ENCODE measurements around the gene PEX11A. TPM values are rescaled to one million over a fixed set of nuclear protein-coding genes. Genes with fewer than 3 reads are reported as not detected.

The PEX11A gene
- total and polyA plus RNA-seq, 5 donors = 8.8 to 10.3 (median 9.1) TPM

GRCh38 chr15:89642106-89642505 is 48.4 kb downstream of the PEX11A start:
- Histone ChIP-seq H3K4me3 (ENCODE audit: low read length) (no peak overlapping the region), H3K27me3 (ENCODE audit: control insufficient read depth, insufficient read depth) (no peaks in the 10 kb centered on the region), H3K4me1 (ENCODE audit: control insufficient read depth, insufficient read depth, low read length) (no peaks in the 10 kb centered on the region), H3K9me3 (ENCODE audit: control insufficient read depth, low read length) (no peaks in the 10 kb centered on the region), H3K27ac (ENCODE audit: low read length) (no peak overlapping the region)
- intact Hi-C loops (cut with DNase I) = no loop called here
- 93% methylated on average over 16 of the region's 16 CpGs for WGBS
- peak in 1 of 2 donors; percentile 28 for ATAC-seq
- DNase-seq = no peak

- intact Hi-C loops (cut with DNase I) = no loop called here
- ATAC-seq (peak in 1 of 2 donors; percentile 17), DNase-seq (no peak)
- H3K4me1 ChIP-seq (ENCODE audit: control insufficient read depth, insufficient read depth, low read length) = no peaks in the 10 kb centered on the region
- 69% methylated on average over 5 of the region's 5 CpGs for WGBS
- no peaks in the 10 kb centered on the region for H3K27me3 ChIP-seq (ENCODE audit: control insufficient read depth, insufficient read depth)
- no peaks in the 10 kb centered on the region for H3K9me3 ChIP-seq (ENCODE audit: control insufficient read depth, low read length)
- no peak overlapping the region for H3K27ac ChIP-seq (ENCODE audit: low read length)
- no peak overlapping the region for H3K4me3 ChIP-seq (ENCODE audit: low read length)
These were observed 49.5 kb downstream of the PEX11A start for GRCh38 chr15:89641053-89641452.

- H3K4me3 ChIP-seq (ENCODE audit: low read length) = no peak overlapping the region
- ATAC-seq = no peak
- no peaks in the 10 kb centered on the region for H3K9me3 ChIP-seq (ENCODE audit: control insufficient read depth, low read length)
- DNase-seq = no peak
- intact Hi-C loops (cut with DNase I) = no loop called here
- H3K4me1 ChIP-seq (ENCODE audit: control insufficient read depth, insufficient read depth, low read length) = no peaks in the 10 kb centered on the region
- H3K27me3 ChIP-seq (ENCODE audit: control insufficient read depth, insufficient read depth) = no peaks in the 10 kb centered on the region
- 97% methylated on average over 5 of the region's 5 CpGs for WGBS
- no peak overlapping the region for H3K27ac ChIP-seq (ENCODE audit: low read length)
These were observed 50.3 kb downstream of the PEX11A start for GRCh38 chr15:89640245-89640644.

GRCh38 chr15:89633585-89633984 is 57.0 kb downstream of the PEX11A start:
- Histone ChIP-seq H3K4me3 (ENCODE audit: low read length) (no peak overlapping the region), H3K27me3 (ENCODE audit: control insufficient read depth, insufficient read depth) (no peaks in the 10 kb centered on the region), H3K27ac (ENCODE audit: low read length) (no peak overlapping the region), H3K4me1 (ENCODE audit: control insufficient read depth, insufficient read depth, low read length) (no peaks in the 10 kb centered on the region), H3K9me3 (ENCODE audit: control insufficient read depth, low read length) (no peaks in the 10 kb centered on the region)
- whole genome bisulfite sequencing = 94% methylated on average over 23 of the region's 23 CpGs
- ATAC-seq (no peak), DNase-seq (peak in 1 of 3 donors; percentile 52)
- intact Hi-C loops (cut with DNase I) = no loop called here

GRCh38 chr15:89632563-89633430 is 57.8 kb downstream of the PEX11A start:
- no peak for DNase-seq
- Histone ChIP-seq H3K27ac (ENCODE audit: low read length) (no peak overlapping the region), H3K4me3 (ENCODE audit: low read length) (no peak overlapping the region), H3K9me3 (ENCODE audit: control insufficient read depth, low read length) (no peaks in the 10 kb centered on the region), H3K4me1 (ENCODE audit: control insufficient read depth, insufficient read depth, low read length) (no peaks in the 10 kb centered on the region), H3K27me3 (ENCODE audit: control insufficient read depth, insufficient read depth) (no peaks in the 10 kb centered on the region)
- 97% methylated on average over 18 of the region's 18 CpGs for WGBS
- intact Hi-C loops (cut with DNase I) = no loop called here
- no peak for ATAC-seq

GRCh38 chr15:89631902-89632264 is 58.7 kb downstream of the PEX11A start:
- ATAC-seq = no peak
- DNase-seq = no peak
- Histone ChIP-seq H3K4me1 (ENCODE audit: control insufficient read depth, insufficient read depth, low read length) (no peaks in the 10 kb centered on the region), H3K27ac (ENCODE audit: low read length) (no peak overlapping the region), H3K4me3 (ENCODE audit: low read length) (no peak overlapping the region), H3K27me3 (ENCODE audit: control insufficient read depth, insufficient read depth) (no peaks in the 10 kb centered on the region), H3K9me3 (ENCODE audit: control insufficient read depth, low read length) (no peaks in the 10 kb centered on the region)
- 82% methylated on average over 10 of the region's 10 CpGs for WGBS
- intact Hi-C loops (cut with DNase I) = no loop called here

Other genes starting within 250 kb of the PEX11A start
- gene RHCG, start 194.2 kb downstream of the PEX11A start, total RNA-seq = under 1 TPM in 2 of 4 donors, not detected in 2; 0.24 to 0.76 TPM
- gene RHCG, start 194.2 kb downstream of the PEX11A start, polyA plus RNA-seq = 0.93 TPM
- under 1 TPM in 3 of 4 donors, not detected in 1; 0.06 to 0.23 (median 0.18) TPM for gene TICRR, start 115.3 kb downstream of the PEX11A start, total RNA-seq
- 0.09 TPM for gene TICRR, start 115.3 kb downstream of the PEX11A start, polyA plus RNA-seq
- gene KIF7, start 35.3 kb downstream of the PEX11A start, total RNA-seq = 1 to 10 TPM; 3.7 to 6.2 (median 5.5) TPM
- gene KIF7, start 35.3 kb downstream of the PEX11A start, polyA plus RNA-seq = 4.4 TPM
- 10 to 100 TPM in 1 of 4 donors, 1 to 10 TPM in 2, under 1 TPM in 1; 0.68 to 24.6 (median 1.7) TPM for gene PLIN1, start 11.4 kb downstream of the PEX11A start, total RNA-seq
- gene PLIN1, start 11.4 kb downstream of the PEX11A start, polyA plus RNA-seq = 38.8 TPM
- not detected for gene WDR93, start 57 bp upstream of the PEX11A start, total RNA-seq
- 0.05 TPM for gene WDR93, start 57 bp upstream of the PEX11A start, polyA plus RNA-seq
- 1 to 10 TPM; 3.4 to 8.3 (median 7.7) TPM for gene MESP1, start 60.5 kb upstream of the PEX11A start, total RNA-seq
- gene MESP1, start 60.5 kb upstream of the PEX11A start, polyA plus RNA-seq = 5.7 TPM
- under 1 TPM in 3 of 4 donors, not detected in 1; 0.29 to 0.34 (median 0.29) TPM for gene MESP2, start 85.6 kb upstream of the PEX11A start, total RNA-seq
- 0.61 TPM for gene MESP2, start 85.6 kb upstream of the PEX11A start, polyA plus RNA-seq
- gene ANPEP, start 124.1 kb upstream of the PEX11A start, total RNA-seq = 10 to 100 TPM in 3 of 4 donors, 1 to 10 TPM in 1; 8.9 to 16.3 (median 12.1) TPM
- gene ANPEP, start 124.1 kb upstream of the PEX11A start, polyA plus RNA-seq = 8.8 TPM
- 10 to 100 TPM; 38.5 to 42.6 (median 40.4) TPM for gene AP3S2, start 203.2 kb upstream of the PEX11A start, total RNA-seq
- gene AP3S2, start 203.2 kb upstream of the PEX11A start, polyA plus RNA-seq = 28.8 TPM
- gene ARPIN, start 222.2 kb upstream of the PEX11A start, total RNA-seq = 10 to 100 TPM; 12.3 to 16.0 (median 13.1) TPM
- gene ARPIN, start 222.2 kb upstream of the PEX11A start, polyA plus RNA-seq = 10.1 TPM

Data from right cardiac atrium (tissue), 5 donors.